HG02759 (cell line): ENCODE data around the gene IGF1R.

Experiments used
- ATAC-seq: cut with Tn5 transposase; IDR thresholded peaks from one replicate; pipeline ENCODE4 v1.9.1; 2021; ENCODE audit warnings: mild to moderate bottlenecking, moderate library complexity; ENCODE audit not compliant: unreplicated experiment

Gene IGF1R

DNA sequence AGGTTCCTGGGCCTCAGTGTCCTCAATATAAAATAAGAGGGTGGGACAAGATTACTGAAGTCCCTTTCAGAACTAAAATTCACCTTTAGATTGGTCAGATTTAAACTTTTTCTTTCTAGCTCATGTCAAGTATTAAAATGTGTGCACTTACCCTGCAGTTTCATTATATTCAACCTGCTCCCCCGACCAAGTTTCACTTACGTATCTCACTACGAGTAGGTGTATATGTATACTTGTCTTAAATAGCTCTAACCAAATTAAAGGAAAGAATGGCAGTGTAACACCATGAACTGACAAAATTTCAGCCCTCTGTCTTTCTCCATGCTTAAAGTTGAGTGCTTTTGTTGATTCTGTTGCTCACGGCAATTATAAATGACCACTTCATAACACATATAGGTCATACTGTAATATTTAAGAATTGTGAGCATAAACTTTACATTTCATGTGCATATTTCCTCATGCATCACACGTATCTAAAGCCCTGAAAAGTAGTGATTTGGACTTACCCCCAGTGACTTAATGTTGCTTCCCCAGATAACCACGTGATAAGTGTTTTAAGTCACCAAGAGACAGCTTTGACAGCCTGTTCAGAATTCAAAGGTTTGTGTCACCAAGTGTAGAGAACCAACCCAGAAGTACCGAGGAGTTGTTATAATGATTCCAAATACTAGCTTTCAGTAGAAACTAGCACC is 289.2 kb downstream of the IGF1R start:
- ATAC-seq = peak; percentile 45

DNA sequence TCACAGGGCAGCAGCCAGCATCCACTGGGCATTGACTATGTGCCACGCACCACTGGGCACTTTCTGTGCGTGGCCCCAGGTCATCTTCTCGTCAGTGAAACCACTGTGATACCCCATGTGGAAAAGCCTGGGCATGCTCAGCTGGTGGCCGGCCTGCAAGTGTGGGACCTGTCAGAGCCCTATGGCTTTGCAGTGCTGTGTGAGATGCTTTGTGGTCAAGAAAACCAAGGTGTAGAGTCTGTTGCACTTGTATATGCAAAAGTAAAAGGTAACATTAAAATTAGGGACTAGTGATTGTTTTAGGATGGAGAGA is 289.7 kb downstream of the IGF1R start:
- ATAC-seq = no peak

DNA sequence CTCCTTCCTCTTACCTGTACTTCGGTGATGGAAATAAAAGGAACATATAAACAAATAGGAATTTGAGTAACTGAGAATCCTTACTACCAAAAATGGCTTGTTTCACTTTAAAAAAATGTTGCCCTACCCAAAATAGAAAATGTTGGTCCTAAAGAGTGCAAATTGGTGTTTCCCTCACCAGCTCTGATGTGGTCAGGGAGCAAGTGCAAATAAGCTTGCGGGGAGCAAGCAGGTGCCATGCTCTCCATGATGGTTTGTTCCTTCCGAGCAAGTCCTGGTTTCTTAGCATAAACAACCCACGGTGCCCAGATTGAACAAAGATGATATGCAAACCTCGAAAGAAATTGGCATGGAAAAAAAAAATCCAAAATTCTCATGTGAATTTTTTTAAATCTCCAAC is 290.5 kb downstream of the IGF1R start:
- ATAC-seq = no peak

DNA sequence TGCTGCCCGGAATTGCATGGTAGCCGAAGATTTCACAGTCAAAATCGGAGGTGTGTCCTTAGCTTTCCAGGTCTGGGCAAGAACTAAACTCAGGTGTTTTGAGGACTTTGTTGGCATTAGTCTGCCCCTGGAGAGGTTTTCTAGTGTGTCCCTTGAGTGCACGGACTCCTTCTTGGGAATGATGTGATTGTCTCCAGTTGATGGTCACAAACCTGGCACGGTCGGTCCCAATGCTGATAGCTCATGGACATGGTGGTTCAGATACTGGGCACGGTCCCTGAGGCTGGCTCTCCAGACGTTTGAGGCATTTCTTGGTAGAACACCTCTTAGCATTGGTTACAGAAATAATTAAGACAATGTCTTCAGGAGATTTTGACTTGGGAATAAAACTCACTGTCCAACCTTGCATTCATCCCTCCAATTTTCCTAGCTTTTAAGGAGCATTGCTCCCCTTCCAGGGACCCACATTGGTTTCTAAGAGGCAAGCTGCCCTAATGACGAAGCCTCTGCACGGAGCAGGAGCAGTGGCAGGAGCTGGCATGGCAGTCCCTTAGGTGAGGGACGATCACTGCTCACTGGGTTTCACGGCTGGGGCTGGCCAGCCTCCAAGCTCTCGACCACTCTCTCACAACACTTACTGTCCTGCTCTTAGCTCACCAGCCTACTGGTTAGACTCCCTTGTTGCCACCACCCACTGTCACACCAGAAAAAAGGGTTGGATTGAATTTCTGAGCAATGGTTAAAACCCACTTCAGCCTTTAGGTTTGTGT is 291.2 kb downstream of the IGF1R start:
- ATAC-seq = no peak

DNA sequence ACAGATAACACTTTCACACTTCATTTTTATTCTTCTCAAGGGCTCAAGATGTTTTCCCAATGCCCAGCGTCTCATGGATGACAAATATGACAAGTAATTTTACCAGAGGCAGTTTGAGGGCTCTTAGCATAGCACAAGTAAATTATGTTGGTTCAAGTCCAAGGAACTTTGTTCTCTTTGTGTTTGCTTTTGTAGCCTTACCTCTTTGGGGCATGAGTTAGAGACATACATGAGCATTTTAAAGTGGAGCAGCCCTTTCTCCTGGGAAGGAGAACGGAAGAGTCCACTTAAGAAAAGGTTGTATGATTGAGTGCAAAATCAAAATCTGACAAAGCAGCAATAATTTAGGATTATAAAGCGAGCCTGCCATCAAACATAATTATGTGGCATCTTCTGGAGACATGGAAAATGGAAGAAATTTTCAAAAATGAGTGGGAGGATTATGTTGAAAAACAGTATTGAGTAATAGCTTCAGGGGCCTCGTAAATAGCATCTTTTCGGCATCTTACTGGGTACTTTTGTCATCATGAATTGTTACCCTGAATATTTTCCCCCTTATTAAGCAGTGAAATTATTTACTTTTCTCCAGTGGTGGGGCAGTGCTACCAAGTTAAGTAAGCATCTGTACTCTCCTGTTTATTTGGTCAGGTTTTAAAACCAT is 293.4 kb downstream of the IGF1R start:
- ATAC-seq = no peak

GRCh38 chr15:98942431-98942830 is 294.1 kb downstream of the IGF1R start:
- ATAC-seq = no peak

DNA sequence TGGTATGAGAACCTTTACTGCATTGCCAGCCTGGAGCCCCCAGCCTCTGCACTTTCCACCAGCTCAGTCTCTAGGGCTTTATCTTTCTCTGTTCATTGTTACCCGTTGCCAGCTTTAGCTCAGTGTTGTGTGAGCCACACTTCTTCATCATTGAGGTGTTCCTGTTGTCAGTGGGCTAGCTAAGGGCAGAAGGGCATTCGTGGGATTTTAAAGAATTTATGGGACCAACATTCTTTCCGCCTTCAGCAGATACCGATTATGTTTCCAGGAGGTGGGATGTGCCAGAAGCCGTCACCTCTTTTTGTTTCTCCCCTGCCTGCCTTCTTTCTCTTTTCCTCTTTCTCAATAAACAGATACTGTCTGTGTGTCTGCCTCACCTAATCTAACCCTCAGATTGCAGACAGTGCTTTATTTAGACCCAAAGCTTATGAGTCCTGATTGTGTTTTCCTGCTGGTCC is 294.7 kb downstream of the IGF1R start:
- ATAC-seq = no peak

- ATAC-seq = no peak
These were observed 295.3 kb downstream of the IGF1R start for GRCh38 chr15:98943601-98944151.

GRCh38 chr15:98946301-98947255 is 298.2 kb downstream of the IGF1R start:
- ATAC-seq = no peak

DNA sequence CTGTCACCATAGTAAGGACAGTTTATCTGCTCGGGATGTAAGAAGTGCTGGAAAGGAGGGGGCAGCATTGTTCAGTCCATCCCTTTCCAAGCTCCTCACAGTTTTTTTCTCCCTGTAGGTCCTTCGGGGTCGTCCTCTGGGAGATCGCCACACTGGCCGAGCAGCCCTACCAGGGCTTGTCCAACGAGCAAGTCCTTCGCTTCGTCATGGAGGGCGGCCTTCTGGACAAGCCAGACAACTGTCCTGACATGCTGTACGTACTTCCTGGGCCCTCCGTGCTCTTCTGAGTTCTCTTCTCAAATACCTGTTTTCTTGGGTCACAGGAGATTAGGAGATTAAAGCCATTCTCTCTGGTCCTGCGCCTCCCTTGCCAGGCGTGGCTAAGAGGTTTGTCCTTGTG is 300.1 kb downstream of the IGF1R start:
- no peak for ATAC-seq

DNA sequence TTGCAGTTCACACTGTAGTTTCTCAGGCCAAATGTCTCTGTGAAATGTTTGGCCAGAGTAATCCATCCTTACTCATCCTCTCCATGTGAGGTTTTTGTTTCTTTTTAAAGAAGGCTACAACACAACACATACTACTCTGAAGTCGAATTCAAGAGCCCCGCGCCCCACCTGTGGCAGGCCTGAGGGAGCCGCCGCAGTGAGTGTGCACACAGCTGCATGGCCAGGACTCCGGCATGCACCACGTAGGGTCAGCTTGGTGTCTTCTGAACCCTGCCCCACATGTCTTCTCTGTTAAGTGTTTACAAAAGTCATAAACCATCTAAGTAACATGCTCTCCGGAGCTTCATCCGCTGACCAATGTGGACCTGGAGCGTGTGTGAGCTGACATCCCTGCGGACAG is 300.6 kb downstream of the IGF1R start:
- ATAC-seq = no peak

- no peak for ATAC-seq
These were observed 301.3 kb downstream of the IGF1R start for GRCh38 chr15:98949624-98950023.

- no peak for ATAC-seq
These were observed 301.9 kb downstream of the IGF1R start for GRCh38 chr15:98950248-98950647.

DNA sequence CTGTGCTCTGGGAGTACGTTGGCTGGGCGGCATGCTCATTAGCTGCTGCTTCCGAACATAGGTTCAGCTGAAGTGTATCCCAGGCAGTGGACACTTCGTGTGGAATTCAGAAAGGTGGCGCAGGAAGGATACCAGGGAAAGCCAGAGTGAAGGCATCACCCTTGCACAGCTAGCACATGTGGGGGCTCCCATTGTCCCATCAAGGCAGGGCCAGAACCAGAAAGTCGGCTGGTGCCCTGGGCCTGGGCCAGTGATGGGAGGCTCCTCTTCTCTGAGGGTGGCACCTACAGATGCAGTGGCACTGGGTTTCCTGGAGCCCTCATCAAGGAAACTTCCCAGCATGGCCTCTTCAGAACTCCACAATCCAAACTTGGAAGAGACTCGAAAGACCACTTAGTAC is 302.7 kb downstream of the IGF1R start:
- no peak for ATAC-seq

- no peak for ATAC-seq
These were observed 303.4 kb downstream of the IGF1R start for GRCh38 chr15:98951493-98952320.

GRCh38 chr15:98952381-98952803 is 304.1 kb downstream of the IGF1R start:
- peak; percentile 94 for ATAC-seq

DNA sequence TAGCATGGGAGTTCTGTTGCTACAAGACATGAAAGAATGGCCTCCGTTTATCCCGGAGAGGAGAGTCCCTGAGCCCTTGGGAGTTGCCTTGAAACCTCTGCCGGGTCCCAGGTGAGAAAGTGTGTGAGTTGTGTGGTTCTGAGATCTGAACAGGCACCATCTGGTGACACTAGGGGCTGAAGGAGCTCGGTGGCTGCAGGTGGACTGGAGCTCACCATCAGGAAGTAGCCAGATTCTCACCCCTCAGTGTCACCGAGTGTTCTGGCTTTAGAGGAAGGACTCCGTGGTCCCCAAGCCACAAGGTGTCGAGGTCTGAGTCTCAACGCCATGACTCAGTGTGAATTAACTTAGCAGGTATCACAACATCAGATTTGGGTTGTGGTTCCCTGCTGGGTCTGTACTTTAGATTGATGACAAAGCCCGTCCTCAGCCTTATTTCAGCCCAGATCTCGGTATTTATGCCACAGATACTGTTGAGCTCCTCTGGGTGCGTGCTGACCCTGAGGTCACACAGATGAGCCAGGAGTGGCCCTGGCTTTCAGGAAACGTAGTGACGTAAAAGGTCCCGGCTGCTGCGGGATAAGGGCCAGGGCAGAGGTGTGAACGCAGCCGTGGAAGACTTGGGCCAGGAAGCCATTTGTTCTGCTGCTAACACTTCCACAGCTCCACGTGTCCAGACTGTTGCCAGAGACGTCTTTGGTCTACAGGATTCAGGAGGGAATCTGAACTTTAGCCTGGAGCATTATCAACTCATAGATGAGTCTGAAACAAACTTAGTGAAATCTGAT is 304.9 kb downstream of the IGF1R start:
- ATAC-seq = no peak

DNA sequence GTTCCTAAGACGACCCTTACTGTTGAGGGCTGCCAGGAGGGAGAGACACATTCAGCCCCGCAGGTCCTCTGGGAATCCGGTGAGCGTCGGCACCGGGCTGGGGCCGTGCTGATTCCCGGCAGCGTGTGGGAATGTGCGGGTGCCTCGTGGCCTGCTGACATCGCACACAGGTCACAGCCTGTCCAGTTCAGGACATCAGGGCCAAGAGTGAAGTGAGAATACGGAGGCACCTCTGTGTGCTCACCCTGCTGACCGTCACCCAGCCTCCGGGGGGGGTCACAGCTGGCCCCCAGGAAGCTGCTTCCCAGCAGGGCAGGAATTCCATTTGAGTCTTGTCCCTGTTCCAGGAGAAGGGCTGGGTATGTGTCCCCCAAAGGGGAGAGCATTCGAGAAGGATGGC is 305.6 kb downstream of the IGF1R start:
- no peak for ATAC-seq

GRCh38 chr15:98954411-98954810 is 306.1 kb downstream of the IGF1R start:
- ATAC-seq = no peak
